Right ventricle myocardium inferior (tissue), 1 donor: ENCODE results near the gene NPY4R2. TPM values are rescaled to one million over a fixed set of nuclear protein-coding genes. Genes with fewer than 3 reads are reported as not detected.
"Not testable (repeated sequence)": the region's sequence is repeated elsewhere in the genome, so short reads cannot be mapped to it uniquely, and the experiment has no call there.

Experiments used
- ATAC-seq: fragments of 200-7000 bp; cut with Tn5 transposase; one replicate; pipeline ENCODE4 v1.9.1; 2020; ENCODE audit warnings: mild to moderate bottlenecking, moderate library complexity
- DNase-seq: peaks from one replicate; pipeline ENCODE4 v3.0.0; 2021; ENCODE audit errors: missing footprints
- intact Hi-C: fragments of 100-400 bp; cut with DNase I; formaldehyde crosslinking; loops from one replicate; pipeline ENCODE4 v1.11.0; 2022
- total RNA-seq: library from RNA; stranded (reverse); fragmentation: NEBNext Ultra II Directional; extraction: Animal tissue kit (Norgen Biotek cat#: 25700); gene quantifications from one replicate; pipeline ENCODE4 v1.2.1, GENCODE V29; 2021
- donor health status: DM: no; HTN: yes; CAD: no; lungs with severe emphysema.

Gene NPY4R2
- total RNA-seq, 1 donor from 2014 or later: not detected

GRCh38 chr10:47972077-47972476, 53.6 kb downstream of the NPY4R2 start:
- ATAC-seq, intact Hi-C loops: not testable (repeated sequence)

More at GRCh38 chr10:47972077-47972476, 53.6 kb downstream of the NPY4R2 start:
- DNase-seq: not testable (repeated sequence)

Other genes starting within 250 kb of the NPY4R2 start
- gene SYT15B, start 155.1 kb upstream of the NPY4R2 start, total RNA-seq: 0.62 TPM
- not detected for gene FAM25C, start 81.1 kb downstream of the NPY4R2 start, total RNA-seq